Activated CD8-positive, alpha-beta memory T cell treated with anti-CD3 and anti-CD28 coated beads, Interleukin-2, amount 10 ng/mL, durations not matched to agents 7 days and 5 days (primary cell): Measurements from ENCODE around the gene NID1. TPM values are rescaled to one million over a fixed set of nuclear protein-coding genes. Genes with fewer than 3 reads are reported as not detected.
"Not testable (repeated sequence)": the region's sequence is repeated elsewhere in the genome, so short reads cannot be mapped to it uniquely, and the experiment has no call there.

Experiments
- ATAC-seq: fragments of 150-1000 bp; cut with Tn5 transposase; one replicate; pipeline ENCODE4 v1.10.0; 2021; ENCODE audit warnings: moderate library complexity
- CTCF ChIA-PET: fragments of 350-600 bp; sonication (Branson Sonifier 250); formaldehyde crosslinking; loops from one replicate; lab custom pipeline; 2021; ENCODE audit warnings: antibody characterized with exemption; lab: Charles Lee
- DNase-seq: peaks from one replicate; pipeline ENCODE4 v3.0.0-alpha.2; 2020
- H3K27ac Mint-ChIP-seq: one replicate; pipeline ENCODE4 v1.8.0; 2021; ENCODE audit warnings: mild to moderate bottlenecking, mixed read lengths
- H3K27me3 Mint-ChIP-seq: one replicate; pipeline ENCODE4 v1.8.0; 2021; ENCODE audit warnings: mixed read lengths
- H3K36me3 Mint-ChIP-seq: one replicate; pipeline ENCODE4 v1.8.0; 2021; ENCODE audit warnings: mild to moderate bottlenecking, mixed read lengths
- H3K4me1 Mint-ChIP-seq: one replicate; pipeline ENCODE4 v1.8.0; 2021; ENCODE audit warnings: mixed read lengths
- H3K4me3 Mint-ChIP-seq: one replicate; pipeline ENCODE4 v1.8.0; 2021; ENCODE audit warnings: mild to moderate bottlenecking, moderate library complexity, mixed read lengths
- H3K9me3 Mint-ChIP-seq: one replicate; pipeline ENCODE4 v1.8.0; 2022; ENCODE audit warnings: low read depth, mixed read lengths
- total RNA-seq, 2 experiments: library from RNA; stranded (reverse); gene quantifications; one replicate each; pipeline ENCODE4 v1.2.3, GENCODE V29; 2021

Gene NID1
- total RNA-seq, 2 experiments from 2014 or later: 0.38 to 0.52 TPM

- no peak for ATAC-seq
- H3K27ac Mint-ChIP-seq: no peak overlapping the region
- CTCF ChIA-PET: interaction anchor here (3.2 kb wide), 1 partner anchor 19 kb away, joined by 12 read pairs; no protein-coding TSS in a partner anchor
- peaks cover 7% of the 10 kb centered on the region for H3K27me3 Mint-ChIP-seq
- no peak overlapping the region for H3K4me3 Mint-ChIP-seq
- DNase-seq: no peak
- H3K9me3 Mint-ChIP-seq: peaks cover 16% of the 10 kb centered on the region
- peaks cover 8% of the 10 kb centered on the region for H3K4me1 Mint-ChIP-seq
- peaks cover 25% of the 10 kb centered on the region for H3K36me3 Mint-ChIP-seq
Measured at GRCh38 chr1:235990330-235990795, 74.5 kb downstream of the NID1 start.

GRCh38 chr1:235989105-235989504 is 75.8 kb downstream of the NID1 start:
- H3K9me3 Mint-ChIP-seq: peaks cover 16% of the 10 kb centered on the region
- H3K27me3 Mint-ChIP-seq: peaks cover 9% of the 10 kb centered on the region
- peaks cover 7% of the 10 kb centered on the region for H3K4me1 Mint-ChIP-seq
- ATAC-seq: no peak
- no peak overlapping the region for H3K27ac Mint-ChIP-seq
- H3K4me3 Mint-ChIP-seq: no peak overlapping the region
- DNase-seq: no peak
- H3K36me3 Mint-ChIP-seq: peaks cover 25% of the 10 kb centered on the region
- CTCF ChIA-PET: no interaction called here

- peaks cover 12% of the 10 kb centered on the region for H3K27me3 Mint-ChIP-seq
- CTCF ChIA-PET: no interaction called here
- H3K36me3 Mint-ChIP-seq: peaks cover 25% of the 10 kb centered on the region
- no peak overlapping the region for H3K4me3 Mint-ChIP-seq
- peaks cover 16% of the 10 kb centered on the region for H3K9me3 Mint-ChIP-seq
- H3K27ac Mint-ChIP-seq: no peak overlapping the region
- DNase-seq (no peak), ATAC-seq (no peak)
- peaks cover 7% of the 10 kb centered on the region for H3K4me1 Mint-ChIP-seq
Measured at GRCh38 chr1:235986869-235987268, 78.0 kb downstream of the NID1 start.

DNA sequence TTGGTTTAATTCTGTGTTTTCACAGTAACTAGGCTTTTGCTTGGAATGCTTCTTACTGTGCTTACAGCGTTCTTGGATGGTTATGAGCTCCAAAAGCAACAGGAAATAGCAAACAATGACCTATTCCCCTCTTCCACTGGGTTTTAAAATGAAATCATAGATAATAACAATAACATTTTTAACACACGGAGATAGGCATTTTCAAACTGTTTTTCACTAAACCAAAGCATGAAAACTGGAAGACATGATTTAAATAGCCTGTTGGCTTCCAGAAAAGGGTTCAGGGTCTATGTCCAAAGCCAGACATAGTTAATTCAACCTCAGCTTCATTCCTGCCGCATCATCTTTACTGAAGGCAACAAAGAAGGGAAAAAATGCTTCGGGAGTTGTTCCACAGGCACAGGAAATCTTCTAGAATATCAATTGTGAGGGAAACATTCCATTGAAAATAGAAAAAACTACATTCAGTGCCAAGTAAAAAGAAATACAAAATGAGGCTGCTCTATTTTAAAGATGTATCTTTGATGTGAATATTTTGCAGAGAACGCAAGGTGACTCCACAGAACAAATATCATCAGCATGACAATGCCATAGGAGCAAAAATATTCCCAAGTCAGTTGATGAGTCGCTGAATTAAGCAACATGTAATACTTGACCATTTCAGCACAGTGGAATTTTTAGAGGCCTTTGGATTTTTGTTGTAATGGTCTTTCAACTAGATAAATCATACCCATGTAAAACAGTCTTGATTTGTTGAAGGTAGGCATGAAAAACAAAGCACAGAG is 80.7 kb downstream of the NID1 start:
- Mint-ChIP-seq H3K27me3 (peaks cover 19% of the 10 kb centered on the region), H3K4me3 (no peak overlapping the region), H3K27ac (no peak overlapping the region), H3K9me3 (peaks cover 10% of the 10 kb centered on the region), H3K4me1 (peaks cover 9% of the 10 kb centered on the region), H3K36me3 (peaks cover 15% of the 10 kb centered on the region)
- CTCF ChIA-PET: interaction anchor here (3.1 kb wide), 1 partner anchor 12 kb away, joined by 16 read pairs; no protein-coding TSS in a partner anchor
- ATAC-seq: no peak
- DNase-seq: no peak

- ATAC-seq (no peak), DNase-seq (no peak)
- Mint-ChIP-seq H3K36me3 (peaks cover 3% of the 10 kb centered on the region), H3K4me1 (peaks cover 3% of the 10 kb centered on the region), H3K27ac (no peak overlapping the region), H3K27me3 (peaks cover 18% of the 10 kb centered on the region), H3K4me3 (no peak overlapping the region), H3K9me3 (no peaks in the 10 kb centered on the region)
- CTCF ChIA-PET: interaction anchor here (1.4 kb wide), 1 partner anchor 9 kb away, joined by 5 read pairs; no protein-coding TSS in a partner anchor
Measured at GRCh38 chr1:235980976-235981375, 83.9 kb downstream of the NID1 start.

GRCh38 chr1:235979716-235980333 is 85.1 kb downstream of the NID1 start:
- peaks cover 1% of the 10 kb centered on the region for H3K36me3 Mint-ChIP-seq
- H3K4me3 Mint-ChIP-seq: no peak overlapping the region
- H3K27ac Mint-ChIP-seq: no peak overlapping the region
- CTCF ChIA-PET: interaction anchor here (1.4 kb wide), 1 partner anchor 8 kb away, joined by 5 read pairs; no protein-coding TSS in a partner anchor
- no peak for ATAC-seq
- H3K9me3 Mint-ChIP-seq: no peaks in the 10 kb centered on the region
- H3K27me3 Mint-ChIP-seq: peaks cover 16% of the 10 kb centered on the region
- H3K4me1 Mint-ChIP-seq: peaks cover 2% of the 10 kb centered on the region
- DNase-seq: no peak

- DNase-seq: no peak
- H3K27me3 Mint-ChIP-seq: peaks cover 16% of the 10 kb centered on the region
- no peak for ATAC-seq
- H3K4me3 Mint-ChIP-seq: no peak overlapping the region
- CTCF ChIA-PET: no interaction called here
- no peaks in the 10 kb centered on the region for H3K9me3 Mint-ChIP-seq
- H3K4me1 Mint-ChIP-seq: peaks cover 2% of the 10 kb centered on the region
- peaks cover 1% of the 10 kb centered on the region for H3K36me3 Mint-ChIP-seq
- no peak overlapping the region for H3K27ac Mint-ChIP-seq
Measured at GRCh38 chr1:235979176-235979575, 85.7 kb downstream of the NID1 start.

- Mint-ChIP-seq H3K36me3 (peaks cover 1% of the 10 kb centered on the region), H3K4me3 (no peak overlapping the region), H3K4me1 (peaks cover 14% of the 10 kb centered on the region), H3K27me3 (peaks cover 13% of the 10 kb centered on the region), H3K9me3 (no peaks in the 10 kb centered on the region), H3K27ac (no peak overlapping the region)
- ATAC-seq (no peak), DNase-seq (no peak)
- CTCF ChIA-PET: no interaction called here
Measured at GRCh38 chr1:235976490-235976889, 88.4 kb downstream of the NID1 start.

DNA sequence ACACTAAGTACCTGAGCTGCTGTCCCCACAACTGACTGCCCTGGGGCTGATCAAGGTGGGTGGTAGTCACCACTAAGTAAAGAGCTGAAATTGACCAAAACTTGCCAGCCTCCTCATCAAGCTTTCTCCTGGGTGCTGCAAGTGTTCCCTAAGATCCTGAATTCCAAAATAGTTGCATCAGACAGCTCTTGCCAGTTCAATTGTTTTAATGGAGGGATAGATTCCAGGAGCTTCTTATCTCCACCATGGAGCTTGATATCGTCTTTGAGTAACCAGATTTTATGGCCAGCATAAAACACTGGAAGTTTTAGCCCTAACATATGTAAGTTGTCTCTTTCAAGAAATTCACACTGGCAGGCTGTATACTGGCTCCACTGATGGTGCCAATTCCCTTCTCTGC is 90.3 kb downstream of the NID1 start:
- Mint-ChIP-seq H3K9me3 (no peaks in the 10 kb centered on the region), H3K27ac (no peak overlapping the region), H3K27me3 (peaks cover 6% of the 10 kb centered on the region), H3K4me1 (peaks cover 18% of the 10 kb centered on the region), H3K36me3 (no peaks in the 10 kb centered on the region), H3K4me3 (no peak overlapping the region)
- CTCF ChIA-PET: interaction anchor here (0.6 to 2.0 kb wide), 6 partner anchors 16 to 461 kb away, joined by 3 to 5 read pairs (median 4); no protein-coding TSS in a partner anchor
- DNase-seq: no peak
- ATAC-seq: no peak

- DNase-seq, H3K9me3 Mint-ChIP-seq, H3K27me3 Mint-ChIP-seq, H3K36me3 Mint-ChIP-seq, ATAC-seq: not testable (repeated sequence)
- Mint-ChIP-seq H3K4me3 (peak overlapping the region; percentile 68), H3K4me1 (peaks cover 18% of the 10 kb centered on the region), H3K27ac (peak overlapping the region; percentile 93)
- CTCF ChIA-PET: interaction anchor here (0.8 to 3.4 kb wide), 29 partner anchors 10 to 474 kb away, joined by 3 to 72 read pairs (median 8); partner anchors contain the start of genes B3GALNT2 and LYST
Measured at GRCh38 chr1:235972691-235973090, 92.2 kb downstream of the NID1 start.

GRCh38 chr1:235972311-235972689 is 92.6 kb downstream of the NID1 start:
- Mint-ChIP-seq H3K36me3 (no peaks in the 10 kb centered on the region), H3K4me1 (peaks cover 18% of the 10 kb centered on the region), H3K27ac (peak overlapping the region; percentile 93), H3K27me3 (peaks cover 7% of the 10 kb centered on the region), H3K4me3 (peak overlapping the region; percentile 68), H3K9me3 (no peaks in the 10 kb centered on the region)
- CTCF ChIA-PET: interaction anchor here (0.6 to 3.8 kb wide), 71 partner anchors 8 to 845 kb away, joined by 3 to 72 read pairs (median 5); partner anchors contain the start of genes B3GALNT2 and LYST
- DNase-seq (no peak), ATAC-seq (peak; percentile 32)

DNA sequence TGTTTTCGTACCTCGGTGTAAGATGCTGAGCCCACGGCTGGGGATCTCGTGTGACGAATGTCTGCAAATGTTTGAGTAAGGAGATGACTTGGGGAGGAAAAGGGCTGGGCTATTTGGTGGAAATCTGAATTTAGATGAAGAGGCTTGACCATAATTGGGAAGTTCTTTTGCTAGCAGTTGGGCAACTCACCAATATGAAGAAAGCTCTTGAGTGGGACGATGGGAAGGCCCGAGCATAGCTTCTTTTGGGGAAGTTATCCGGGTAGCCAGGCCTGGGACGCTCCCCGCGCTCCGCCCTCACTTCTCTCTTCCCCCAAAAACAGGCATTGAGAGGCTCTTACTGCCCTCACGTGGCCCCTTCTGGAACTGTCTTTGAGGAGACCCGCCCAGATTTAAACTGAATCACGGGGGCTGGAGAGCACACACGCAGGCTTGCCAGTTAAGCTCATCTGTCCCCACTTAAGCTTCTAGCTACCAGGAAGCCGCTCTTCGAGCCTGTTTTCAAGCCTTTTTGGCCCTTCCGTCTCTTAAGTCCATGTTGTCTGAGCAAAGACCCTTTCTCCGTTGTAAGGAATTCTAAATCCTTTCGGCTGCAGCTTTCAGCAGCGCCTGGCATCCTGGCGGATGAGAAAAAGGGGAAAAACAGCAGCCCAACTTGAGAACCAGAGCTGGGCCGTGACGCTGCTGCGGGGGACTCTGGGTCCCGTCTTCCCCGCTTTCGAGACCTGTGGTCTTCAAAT is 93.1 kb downstream of the NID1 start:
- H3K27me3 Mint-ChIP-seq: peaks cover 10% of the 10 kb centered on the region

More for the DNA sequence above, 93.1 kb downstream of the NID1 start:
- Mint-ChIP-seq H3K27ac (peak overlapping the region; percentile 93), H3K4me1 (peaks cover 18% of the 10 kb centered on the region), H3K4me3 (peak overlapping the region; percentile 68), H3K9me3 (no peaks in the 10 kb centered on the region), H3K36me3 (no peaks in the 10 kb centered on the region)
- peak; percentile 95 for DNase-seq
- ATAC-seq: peak; percentile 98
- CTCF ChIA-PET: interaction anchor here (0.6 to 3.8 kb wide), 76 partner anchors 8 to 844 kb away, joined by 3 to 72 read pairs (median 5); partner anchors contain the start of genes B3GALNT2 and LYST
